NCI-H524 treated with DMSO at 0.1 percent for 48 hours (cell line): ENCODE measurements around the gene BFSP1.
A peak's percentile ranks its signal among the peaks of the same experiment; 100 is the strongest.

Source experiments
- DNase-seq: peaks from one replicate; lab custom pipeline; 2025; lab: John Stamatoyannopoulos, UW

The BFSP1 gene

DNA sequence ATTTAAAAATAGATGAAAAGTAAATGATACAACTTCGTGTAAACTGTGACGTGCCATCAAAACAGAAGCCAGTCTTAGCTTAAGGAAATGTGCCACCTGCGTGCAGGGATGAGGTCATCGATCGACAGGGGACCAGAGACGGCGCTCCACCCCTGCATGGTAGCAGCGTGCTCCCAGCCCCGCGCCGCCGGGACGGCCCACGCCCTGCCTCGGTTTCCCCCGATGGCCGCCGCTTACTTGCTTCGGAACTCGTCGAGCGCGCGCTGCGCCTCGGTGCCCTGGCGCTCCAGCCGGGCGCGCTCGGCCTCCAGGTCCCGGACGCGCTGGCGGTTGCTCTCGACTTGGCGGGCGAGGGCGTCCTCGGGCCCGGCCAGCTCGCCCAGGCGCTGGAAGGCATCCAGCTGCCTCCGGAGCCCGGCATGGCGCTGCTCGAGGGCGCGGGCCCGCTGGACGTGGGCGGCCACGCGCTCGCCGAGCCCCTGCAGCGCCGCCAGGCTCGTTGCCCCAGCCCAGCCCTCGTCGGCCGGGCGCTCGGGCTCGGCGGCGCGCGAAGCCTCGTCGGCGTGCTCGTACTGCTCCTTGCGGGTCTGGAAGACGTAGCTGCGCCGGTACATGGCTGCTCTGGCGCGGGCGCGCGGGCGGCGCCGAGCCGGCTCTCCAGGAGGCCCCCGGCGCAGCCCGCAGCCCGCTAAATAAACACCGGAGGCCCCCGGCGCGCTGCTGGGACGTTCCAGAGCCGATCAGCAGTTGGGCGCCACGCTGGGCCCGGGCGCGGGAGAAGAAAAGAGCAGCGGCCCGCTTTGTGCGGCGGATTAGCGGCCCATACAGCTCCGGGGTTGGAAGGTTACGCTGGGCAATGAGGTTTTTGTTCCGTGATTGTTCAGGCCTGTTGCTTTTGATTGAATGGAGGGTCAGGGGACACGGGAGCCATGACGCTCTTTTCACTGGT lies at the start of gene BFSP1:
Gene BFSP1 (minus strand): TSS at position 664 of the 949 bp plus-strand sequence. CDS start 50 bp downstream, at position 614.
- DNase-seq: no peak

DNA sequence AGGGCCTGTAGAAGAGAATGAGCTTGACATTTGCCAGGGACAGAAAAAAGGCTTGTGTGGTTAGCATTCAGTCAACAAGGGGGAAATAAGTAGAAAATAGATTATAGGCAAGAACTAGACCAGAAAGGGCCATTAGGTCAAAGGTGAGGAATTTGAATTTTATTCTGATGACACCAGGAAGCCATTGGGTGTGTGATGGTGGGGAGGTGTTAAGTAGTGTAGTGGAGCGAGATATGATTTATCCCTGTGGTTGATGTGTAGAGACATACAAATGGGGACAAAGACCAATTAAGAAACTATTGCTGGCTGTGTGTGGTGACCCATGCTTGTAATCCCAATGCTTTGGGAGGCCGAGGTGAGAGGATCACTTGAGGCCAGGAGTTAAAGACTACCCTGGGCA lies 49.7 kb upstream of the BFSP1 start:
- DNase-seq: no peak

DNA sequence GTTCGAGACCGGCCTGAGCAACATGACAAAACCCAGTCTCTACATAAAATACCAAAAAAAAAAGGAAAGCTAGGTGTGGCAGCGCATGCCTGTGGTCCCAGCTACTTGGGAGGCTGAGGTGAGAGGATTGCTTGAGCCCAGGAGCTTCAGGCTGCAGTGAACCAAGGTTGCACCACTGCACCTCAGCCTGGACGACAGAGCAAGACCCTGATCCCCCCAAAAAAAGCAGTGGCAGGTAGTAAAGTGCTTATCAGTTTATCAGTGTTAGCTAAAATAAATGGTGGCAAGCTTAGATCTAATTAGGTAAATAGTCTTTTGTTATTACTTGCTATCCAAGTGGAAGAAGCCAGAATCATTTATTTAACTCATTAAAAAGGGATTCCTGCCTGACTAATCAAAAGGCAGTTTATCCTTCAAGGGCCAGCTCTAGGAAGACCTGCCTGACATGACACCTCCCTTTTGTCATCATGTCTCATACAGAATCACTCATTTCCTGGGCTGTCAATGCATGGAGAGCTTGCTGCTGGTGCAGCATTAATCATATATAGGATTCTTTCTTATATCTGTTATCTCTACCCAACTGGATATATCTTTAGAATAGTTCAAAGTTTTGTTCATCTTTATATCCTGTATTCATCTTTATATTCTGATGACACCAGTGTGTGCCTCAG lies 48.3 kb upstream of the BFSP1 start:
- DNase-seq: no peak

DNA sequence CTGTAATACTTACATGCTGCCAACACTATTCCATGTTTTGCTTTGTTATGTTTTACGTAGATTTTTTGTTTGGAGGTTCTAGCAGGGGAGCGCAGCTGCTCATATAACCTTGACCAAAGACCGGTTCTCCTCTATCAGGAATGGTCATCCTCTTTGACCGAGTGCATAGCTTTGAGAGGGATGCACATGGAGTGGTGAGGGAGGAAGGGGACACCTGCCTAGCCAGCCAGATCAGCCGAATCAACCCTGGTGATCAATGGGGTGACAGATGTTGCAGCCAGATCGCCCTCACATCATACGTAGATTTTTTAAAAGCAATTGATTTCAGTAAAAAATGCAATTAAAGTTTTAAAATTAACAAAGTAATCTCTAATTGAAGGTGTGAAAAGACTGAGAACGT lies 45.0 kb upstream of the BFSP1 start:
- DNase-seq: no peak

DNA sequence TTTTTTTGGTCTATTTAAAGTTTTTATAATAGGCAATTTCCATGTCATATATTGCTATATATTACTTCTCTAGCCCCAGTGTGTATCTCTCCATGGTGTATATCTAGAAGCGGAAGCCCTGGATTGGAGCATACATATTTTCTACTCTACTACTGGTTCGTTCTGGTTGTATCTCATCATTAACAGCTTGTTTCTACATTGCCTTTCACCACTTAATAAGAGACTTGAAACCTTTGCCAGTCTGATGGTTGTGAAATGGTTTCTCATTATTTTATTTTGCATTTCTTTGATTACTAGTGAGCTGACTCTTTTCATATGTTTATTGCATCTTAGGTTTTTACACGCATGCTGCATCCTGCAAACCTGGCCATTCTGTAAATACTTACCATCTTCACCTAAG lies 42.3 kb upstream of the BFSP1 start:
- DNase-seq: no peak

DNA sequence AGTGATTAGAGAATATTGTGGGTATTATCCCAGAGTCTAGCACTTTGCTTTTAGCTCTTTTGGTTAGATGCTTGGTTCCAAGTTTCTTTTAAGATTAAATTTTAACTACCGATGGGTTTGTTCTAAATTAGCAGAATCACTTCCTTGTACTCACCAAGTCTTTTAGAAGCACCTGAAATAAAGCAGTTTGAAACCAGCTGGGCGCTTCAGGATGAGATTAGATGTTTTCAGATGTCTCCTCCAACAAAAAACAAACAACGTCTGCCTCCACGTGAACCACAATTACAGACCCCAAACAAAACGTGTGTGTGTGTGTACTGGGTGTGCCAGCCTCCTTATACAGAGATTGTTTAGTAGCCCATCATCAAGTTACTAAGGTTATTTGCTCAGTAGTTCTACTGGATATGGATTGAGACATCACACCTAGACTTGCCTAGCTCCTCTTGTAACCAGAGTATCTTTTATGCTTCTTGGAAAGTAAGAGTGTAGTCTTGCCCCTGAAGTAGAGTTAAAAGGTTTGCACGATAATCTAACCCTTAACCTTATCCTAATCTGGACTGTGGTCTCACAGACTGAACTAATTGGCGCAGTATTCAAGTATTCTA lies 41.0 kb upstream of the BFSP1 start:
- DNase-seq: no peak

DNA sequence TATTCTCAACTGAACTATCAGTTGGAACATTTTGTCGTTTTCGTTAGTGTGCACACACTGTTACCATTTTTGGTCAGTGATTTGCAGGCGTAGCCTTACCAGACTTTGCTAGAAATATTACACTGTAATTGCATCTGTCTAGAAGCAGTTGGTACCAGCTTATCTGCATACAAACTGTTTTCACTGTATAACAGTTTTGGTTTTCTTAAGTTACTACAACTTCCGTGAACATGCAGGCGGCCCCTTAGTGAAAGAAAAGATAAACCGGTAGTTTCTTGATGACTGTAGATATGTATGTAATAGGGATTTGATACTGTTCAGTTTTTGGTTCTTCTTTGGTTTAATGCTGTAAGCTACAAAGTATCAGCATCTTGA lies 40.0 kb upstream of the BFSP1 start:
- no peak for DNase-seq

DNA sequence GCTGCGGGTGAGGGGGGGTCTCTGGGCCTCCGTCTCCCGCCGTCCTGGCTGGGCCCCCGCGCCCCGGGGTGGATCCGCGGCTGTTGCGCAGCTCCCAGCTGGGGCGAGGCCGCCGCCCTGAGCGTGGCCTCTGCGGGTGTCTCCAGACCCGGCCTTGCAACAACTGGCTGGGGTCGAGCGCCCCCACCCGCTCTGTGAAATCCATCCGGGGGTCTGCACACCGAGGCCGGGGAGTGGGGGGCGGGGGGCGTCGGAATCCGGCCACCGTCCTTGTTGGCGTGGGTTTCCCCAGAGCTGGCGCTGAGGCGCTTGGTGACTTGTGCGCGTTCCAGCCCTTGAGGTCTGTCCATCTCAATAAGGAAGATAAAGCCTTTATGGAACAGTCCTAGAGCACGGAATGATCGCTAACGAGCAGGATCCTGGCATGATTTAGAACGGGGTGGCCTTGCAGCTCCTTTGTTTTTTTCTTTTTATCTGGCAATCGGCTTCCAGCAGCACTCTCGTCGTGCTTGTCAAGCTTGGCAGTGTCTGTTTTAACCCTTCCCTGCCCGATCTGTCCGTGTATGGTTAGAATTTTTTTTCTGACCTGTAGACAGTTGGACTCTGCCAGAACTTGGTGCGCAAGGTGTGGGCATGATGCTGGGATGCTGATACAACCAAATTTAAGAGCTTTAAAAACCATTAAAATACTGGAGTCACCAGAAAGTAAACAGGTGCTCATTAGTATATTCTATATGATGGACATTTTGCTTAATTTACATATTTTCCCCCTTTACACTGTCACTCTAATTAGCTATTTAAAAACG lies 39.4 kb upstream of the BFSP1 start:
- no peak for DNase-seq

DNA sequence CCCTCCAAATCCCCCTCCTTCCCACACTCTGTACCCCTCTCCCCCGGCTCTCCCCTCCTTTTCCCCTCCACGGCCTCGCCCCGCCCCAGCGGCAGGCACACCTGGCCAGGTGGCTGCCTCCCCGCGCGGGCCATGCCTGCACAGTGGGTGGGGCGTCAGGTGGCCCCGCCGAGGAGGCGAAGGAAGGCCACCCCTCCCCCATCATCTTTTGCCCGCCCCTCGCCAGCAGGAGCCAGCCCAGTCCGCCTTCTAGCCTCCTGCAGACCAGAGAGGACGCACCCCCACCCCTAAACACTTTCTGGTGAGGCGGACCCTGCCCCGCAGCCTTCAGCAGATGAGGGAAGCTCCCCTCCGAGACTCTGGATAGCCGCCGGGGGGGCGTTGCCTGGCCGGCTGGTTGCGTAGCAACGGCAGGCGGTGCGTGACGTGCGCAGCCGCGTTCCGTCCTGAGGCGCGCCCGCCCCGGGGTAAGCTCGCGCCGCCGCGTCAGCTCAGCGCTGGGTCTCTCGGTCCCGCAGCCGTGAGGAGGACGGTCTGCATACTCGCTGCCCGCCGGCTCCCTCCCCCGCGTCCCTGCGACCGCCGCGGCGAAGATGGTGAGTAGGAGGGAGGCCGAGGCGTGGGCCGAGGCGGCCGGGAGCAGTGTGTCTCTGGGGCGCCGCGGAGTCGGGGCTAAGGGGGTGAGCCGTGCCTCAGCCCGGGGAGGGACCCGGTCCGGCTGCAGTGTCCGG lies 38.6 kb upstream of the BFSP1 start, which contains the start of gene DSTN:
Gene DSTN (plus strand): TSS at position 460 of the 731 bp plus-strand sequence. CDS start 134 bp downstream, at position 594.
- DNase-seq: peak; percentile 63

DNA sequence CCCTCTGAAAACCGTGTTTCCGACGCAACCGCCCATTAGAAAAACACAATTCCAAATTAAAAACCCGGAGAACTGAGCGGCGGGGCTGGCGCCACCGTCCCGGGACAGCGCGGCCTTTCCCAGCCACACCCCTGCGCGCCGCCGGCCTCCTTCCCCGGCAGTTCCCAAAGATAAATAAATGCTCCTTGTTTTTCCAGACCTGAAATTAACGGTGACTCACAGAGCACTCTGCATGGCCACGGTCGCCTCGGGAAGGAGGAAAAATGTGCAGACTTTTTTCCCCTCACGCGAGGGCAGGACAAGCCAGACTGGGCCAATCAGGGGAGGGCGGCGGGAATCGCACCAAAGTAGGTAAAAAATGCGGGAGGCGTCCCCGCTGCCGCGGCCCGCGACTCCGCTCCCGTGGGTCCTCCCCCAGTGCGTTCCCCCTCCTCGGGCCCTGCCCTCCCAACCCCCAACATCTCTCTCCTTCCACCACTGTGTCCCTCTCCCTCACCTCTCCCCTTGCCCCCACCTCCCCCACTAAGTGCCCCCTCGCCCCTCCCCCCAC lies 37.9 kb upstream of the BFSP1 start:
- DNase-seq: no peak

DNA sequence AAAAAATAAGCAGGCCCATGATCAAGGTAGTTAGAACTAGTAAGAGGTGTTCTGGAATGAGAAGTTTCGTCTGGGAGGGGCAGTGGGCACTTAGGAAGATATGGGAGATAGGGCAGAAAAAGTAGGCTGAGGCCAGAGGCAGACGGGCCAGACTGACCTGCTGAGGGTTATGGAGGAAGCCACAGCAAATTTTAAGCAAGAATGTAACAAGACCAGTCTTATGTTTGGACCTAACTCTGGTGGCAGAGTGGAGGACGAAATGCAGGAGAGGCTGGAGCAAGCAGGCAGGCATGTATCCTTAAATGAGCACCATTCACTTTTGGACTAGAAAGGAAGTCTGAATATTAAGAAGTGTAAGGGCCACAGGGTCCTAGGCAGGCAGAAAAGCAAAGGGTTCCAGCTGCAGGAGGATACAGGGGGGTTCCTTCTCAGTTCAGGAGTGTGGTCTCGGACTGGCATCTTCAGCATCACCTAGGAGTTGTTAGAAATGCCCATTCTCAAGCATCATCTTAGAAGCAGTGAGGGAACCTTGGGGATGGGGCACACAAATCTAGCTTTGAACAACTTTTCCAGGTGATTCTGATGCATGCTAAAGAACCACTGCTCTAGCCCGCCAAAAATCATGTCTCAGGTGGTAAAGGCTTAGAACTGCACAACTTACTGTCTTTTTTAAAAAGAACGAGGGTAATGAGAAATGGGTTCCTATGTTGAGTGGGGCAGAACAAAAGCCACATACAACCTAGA lies 37.0 kb upstream of the BFSP1 start:
- no peak for DNase-seq

DNA sequence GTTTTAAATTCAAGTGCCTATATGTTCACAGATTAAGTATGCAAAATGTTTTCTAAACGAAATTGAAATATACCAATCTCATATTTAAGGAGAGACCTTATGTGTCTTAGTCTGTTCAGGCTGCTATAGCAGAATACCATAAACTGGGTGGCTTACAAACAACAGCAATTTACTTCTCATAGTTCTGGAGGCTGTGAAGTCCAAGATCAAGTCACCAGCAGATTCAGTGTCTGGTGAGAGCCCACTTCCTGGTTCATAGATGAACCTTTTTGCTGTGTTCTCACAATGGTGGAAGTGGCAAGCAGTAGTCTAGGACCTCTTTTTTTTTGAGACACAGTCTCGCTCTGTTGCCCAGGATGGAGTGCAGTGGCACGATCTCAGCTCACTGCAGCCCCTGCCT lies 35.2 kb upstream of the BFSP1 start:
- DNase-seq: no peak

DNA sequence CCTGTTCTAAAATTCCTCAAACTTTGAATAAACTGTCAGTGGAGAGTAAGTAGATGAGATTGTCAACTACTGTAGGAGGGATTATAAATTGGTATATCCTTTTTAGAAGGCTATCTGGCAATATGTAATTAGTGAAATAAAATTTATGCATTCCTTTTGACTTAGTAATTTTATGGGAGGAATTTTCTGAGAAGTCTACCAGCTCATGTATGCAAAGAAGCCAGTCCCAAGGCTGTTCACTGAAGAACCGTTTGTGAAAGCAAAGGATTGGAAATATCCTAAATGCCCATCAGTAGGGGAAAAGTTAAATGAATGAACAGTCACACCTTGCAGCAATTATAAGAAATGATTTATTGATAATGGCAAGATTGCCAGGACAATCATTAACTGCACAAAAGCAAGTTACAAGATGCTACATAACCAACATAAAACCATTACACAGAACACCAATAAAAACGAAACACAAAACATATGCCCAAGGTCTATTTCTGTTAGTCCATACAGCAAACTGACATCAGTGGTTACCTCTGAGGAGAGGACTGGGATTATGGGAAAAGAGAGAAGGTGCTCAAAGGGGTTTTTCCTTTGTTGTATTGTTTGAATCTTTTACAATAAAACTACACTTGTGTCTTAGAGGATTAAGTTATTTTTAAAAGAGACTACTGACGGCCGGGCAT lies 34.1 kb upstream of the BFSP1 start:
- no peak for DNase-seq

DNA sequence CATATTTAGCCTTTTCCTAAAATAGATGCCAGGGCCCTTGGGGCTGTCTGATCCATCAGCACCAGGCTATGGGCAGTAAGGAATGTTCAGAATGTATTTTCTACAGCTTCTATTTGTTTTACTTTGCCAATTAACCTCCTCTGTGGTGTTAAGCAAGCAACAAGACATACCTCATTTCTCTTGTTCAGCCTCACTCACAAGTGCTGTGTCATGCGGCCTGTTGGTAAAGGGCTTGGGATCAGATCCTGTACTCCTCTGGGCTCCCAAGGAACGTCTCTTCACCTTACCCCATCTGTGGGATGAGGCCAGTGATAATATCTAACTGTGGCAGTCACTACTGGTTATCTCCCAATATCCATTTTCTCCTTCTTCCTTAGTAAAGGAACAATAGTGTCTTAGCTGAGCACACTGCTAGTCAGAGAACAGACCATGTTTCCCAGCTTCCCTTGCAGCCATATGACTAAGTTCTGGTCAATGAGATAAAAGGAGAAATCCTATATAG lies 31.7 kb upstream of the BFSP1 start:
- no peak for DNase-seq

DNA sequence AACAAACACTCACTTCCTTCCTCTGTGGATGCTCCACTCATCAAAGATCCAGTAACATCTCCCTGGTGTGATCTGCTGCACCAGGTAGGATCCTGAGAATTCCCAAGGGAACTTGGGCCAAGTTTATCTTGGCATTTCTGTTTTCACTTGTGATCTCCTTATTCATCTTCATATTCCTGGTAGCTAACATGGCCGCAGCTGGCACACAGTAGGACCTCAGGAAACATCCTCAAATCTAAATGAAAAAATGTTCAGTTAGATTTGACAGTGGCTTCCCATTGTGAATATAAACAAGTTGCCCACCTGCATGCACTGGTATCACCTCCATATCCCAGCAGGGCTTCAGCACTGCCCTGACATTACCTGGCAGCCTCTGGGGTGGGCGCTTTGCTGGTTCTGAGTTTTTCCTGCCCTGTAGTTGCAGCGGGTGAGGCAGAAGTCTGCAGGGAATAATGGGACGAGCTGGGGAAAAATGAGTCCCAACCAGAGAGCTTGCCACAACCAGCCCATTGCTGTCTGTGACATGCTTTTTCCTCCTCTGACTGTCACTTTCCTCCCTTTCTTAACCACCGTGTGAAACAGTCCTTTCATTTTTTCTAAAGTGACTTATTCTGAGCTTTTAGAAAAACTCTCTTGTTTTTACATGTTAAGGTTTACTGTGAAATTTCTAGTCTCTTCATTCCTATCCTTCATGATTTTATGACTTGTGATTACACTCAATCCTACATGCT lies 29.3 kb upstream of the BFSP1 start:
- DNase-seq: no peak

DNA sequence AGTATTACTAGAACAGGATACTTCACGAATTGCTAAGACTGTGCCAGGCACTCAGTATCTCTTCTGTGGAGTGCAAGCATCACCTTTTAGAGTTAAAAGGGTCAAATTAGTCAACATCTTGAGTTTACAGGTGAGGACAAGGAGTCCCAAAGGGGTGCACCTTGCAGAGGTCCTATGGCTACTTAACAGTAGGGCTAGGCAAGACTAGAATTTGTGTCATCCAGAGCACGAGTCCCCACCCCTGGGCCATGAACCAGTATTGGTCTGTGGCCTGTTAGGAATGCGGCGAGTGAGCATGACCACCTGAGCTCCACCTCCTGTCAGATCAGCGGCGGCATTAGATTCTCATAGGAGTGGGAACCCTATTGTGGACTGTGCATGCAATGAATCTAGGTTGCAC lies 28.2 kb upstream of the BFSP1 start:
- DNase-seq: no peak

DNA sequence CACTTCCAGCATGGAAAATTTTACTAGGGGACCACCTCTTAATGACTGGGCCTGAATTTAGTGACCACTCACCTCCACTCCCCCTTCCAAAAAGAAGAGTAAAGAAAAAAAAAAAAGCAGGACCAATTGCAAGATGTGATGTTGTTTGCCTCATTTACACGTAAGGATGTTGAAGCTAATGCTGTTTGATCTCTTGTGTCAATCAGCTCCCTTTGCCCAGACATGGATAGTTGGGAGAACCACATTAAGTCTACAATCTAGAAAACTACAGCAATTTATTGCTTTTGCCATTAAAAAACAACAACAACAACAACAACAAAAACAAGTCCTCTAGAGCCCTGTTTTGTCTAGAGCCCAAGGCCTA lies 27.7 kb upstream of the BFSP1 start:
- DNase-seq: no peak

DNA sequence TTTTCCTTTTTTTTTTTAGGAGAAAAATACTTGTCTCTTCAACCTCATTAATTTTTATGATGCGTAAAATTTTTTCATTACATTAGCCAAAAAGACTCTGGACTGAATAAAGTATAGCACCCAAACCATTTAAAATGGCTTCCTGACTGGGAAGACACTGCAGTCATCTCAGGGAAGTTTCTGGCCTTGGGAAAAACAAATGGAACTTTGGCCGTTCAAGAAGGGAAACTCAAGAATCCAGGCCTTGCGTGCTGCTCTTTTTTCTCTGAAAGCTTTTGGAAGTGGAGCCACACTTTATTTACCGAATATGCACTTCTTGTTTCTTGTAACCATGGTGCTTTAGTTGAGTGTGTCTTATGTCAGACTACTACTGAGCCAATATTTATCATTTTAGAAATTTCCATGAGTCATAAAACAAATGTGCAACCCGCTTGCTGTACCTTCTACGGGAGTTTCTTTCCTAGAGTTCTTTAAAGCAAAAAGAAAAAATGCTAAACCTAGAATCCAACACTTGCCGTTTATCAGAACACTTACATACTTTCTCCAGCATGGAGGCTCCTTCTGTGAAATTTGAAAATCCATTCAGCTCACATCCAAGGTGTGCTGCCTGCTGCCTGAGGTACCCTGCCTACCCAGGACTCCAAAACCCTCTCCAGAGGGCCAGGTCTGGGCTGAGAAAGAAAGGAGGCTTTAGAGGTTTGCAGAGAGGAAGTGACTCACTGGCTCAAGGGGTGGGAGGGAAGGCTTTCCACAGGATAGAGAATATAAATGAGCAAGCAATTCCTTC lies 27.2 kb upstream of the BFSP1 start:
- DNase-seq: no peak
